Skeletal muscle tissue (tissue), 4 donors: Measurements from ENCODE around the gene TMEM108. TPM values are rescaled to one million over a fixed set of nuclear protein-coding genes. Genes with fewer than 3 reads are reported as not detected.

Experiments
- H3K27ac ChIP-seq: one replicate; pipeline ENCODE4 v1.7.0; 2013; ENCODE audit warnings: mild to moderate bottlenecking, low read depth, low read length, inconsistent platforms
- H3K27me3 ChIP-seq, 3 donors: one replicate each; pipeline ENCODE4 v1.7.0; 2013; ENCODE audit warnings: low read length in 3 of 3; ENCODE audit not compliant: control insufficient read depth in 3 of 3, insufficient read depth in 3 of 3
- H3K36me3 ChIP-seq, 3 donors: one replicate each; pipeline ENCODE4 v1.7.0; 2013; ENCODE audit warnings: low read length in 3 of 3; ENCODE audit not compliant: control insufficient read depth in 3 of 3, insufficient read depth in 3 of 3
- H3K4me1 ChIP-seq, 3 donors: one replicate each; pipeline ENCODE4 v1.7.0; 2013; ENCODE audit warnings: low read length in 3 of 3, mild to moderate bottlenecking in 3 of 3; ENCODE audit not compliant: control insufficient read depth in 3 of 3, insufficient read depth in 3 of 3
- H3K4me3 ChIP-seq, 3 donors: one replicate each; pipeline ENCODE4 v1.7.0; 2013; ENCODE audit warnings: low read length in 3 of 3
- H3K9ac ChIP-seq, 3 donors: one replicate each; pipeline ENCODE4 v1.7.0; 2013; ENCODE audit warnings: low read length in 3 of 3, mild to moderate bottlenecking in 3 of 3, moderate library complexity in 2 of 3, low read depth in 1 of 3
- H3K9me3 ChIP-seq, 3 donors: one replicate each; pipeline ENCODE4 v1.7.0; 2013; ENCODE audit warnings: low read length in 3 of 3; ENCODE audit not compliant: control insufficient read depth in 3 of 3
- total RNA-seq: library from RNA; depleted of rRNA; stranded (reverse); fragments of >200 nt; gene quantifications from one replicate; pipeline ENCODE4 v1.2.3, GENCODE V29; 2014
- donor health status: Osteomylitis.

Gene TMEM108
- total RNA-seq, 1 donor from 2014 or later = 7.3 TPM

DNA sequence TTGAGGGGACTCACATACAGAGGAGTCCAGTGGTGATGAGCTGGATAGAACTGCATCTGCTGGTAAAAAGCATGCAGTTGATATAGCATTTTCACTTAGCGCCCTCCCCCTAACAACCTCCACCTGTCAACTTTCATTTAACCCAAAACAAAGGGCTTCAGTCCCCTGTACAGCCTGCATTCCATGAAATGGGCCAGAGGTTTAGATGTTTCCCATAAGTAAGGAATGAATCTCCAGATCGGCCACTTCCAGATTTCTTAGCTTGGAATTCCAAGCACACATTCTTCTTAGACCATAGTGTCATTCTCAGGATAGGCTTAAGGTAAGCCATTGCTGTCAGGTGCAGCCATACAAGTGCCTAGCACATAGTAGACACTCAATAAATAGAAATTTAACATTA lies 328.7 kb downstream of the TMEM108 start:
- no peaks in the 10 kb centered on the region for H3K36me3 ChIP-seq
- no peak overlapping the region for H3K4me3 ChIP-seq
- H3K27me3 ChIP-seq = no peaks in the 10 kb centered on the region
- no peak overlapping the region for H3K27ac ChIP-seq
- no peaks in the 10 kb centered on the region for H3K9me3 ChIP-seq
- no peak overlapping the region for H3K9ac ChIP-seq
- H3K4me1 ChIP-seq = no peaks in the 10 kb centered on the region

GRCh38 chr3:133367403-133367802 lies 329.2 kb downstream of the TMEM108 start:
- H3K4me3 ChIP-seq = no peak overlapping the region
- H3K9ac ChIP-seq = no peak overlapping the region
- no peaks in the 10 kb centered on the region for H3K4me1 ChIP-seq
- no peaks in the 10 kb centered on the region for H3K9me3 ChIP-seq
- no peak overlapping the region for H3K27ac ChIP-seq
- no peaks in the 10 kb centered on the region for H3K36me3 ChIP-seq
- H3K27me3 ChIP-seq = no peaks in the 10 kb centered on the region

DNA sequence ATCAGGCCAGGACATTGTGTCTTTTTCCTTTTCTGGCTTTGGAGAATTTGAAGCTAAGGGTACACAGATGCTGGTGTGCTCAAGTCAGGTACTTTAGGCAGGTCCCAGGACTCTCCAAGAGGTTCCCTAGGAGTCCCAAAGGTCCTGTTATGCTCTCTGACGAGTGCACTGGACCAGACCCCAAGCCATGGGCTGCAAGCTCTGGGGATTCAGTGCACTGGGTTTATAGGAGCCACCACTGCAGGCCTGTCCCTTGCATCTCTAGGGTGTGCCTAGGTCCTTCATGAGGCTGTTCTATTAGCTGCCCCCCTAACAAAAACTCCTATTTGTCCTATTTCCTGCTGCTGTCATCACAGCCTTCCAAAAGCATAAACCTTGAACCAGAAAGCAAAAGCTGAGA lies 329.8 kb downstream of the TMEM108 start:
- Histone ChIP-seq H3K9ac (no peak overlapping the region), H3K27ac (no peak overlapping the region), H3K27me3 (no peaks in the 10 kb centered on the region), H3K36me3 (no peaks in the 10 kb centered on the region), H3K9me3 (no peaks in the 10 kb centered on the region), H3K4me3 (no peak overlapping the region), H3K4me1 (no peaks in the 10 kb centered on the region)

DNA sequence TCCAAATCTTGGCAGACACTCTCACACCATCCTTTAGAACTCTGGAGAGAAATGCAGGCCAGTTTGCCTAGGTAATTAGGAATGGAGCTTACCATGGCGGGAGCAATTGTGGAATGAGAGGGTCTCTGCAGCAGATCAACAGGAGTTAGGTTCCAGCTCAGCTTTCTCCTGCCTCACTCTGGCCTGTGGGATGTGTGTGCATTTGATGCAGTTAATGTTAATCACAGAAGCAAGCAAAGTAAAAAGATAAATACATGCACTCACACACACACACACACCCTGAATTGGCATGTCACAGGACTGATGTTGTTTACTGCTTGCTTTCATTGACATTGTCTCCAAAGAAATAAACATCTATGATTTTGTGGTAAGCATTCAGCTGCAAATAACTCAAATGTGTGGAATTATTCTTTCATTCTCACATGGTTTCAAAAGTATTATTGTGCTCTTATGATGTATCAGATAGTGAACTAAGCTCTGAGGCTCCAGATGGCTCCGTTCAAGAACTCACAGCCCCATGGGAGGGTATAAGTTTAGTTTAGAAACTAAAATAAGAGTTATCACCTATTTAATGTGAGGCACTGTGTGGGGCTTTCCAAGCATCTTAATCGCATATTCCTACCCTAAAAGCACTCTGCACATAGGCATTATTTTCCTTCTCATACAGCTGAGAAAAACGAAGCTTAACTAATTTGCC lies 330.3 kb downstream of the TMEM108 start:
- Histone ChIP-seq H3K36me3 (no peaks in the 10 kb centered on the region), H3K9me3 (no peaks in the 10 kb centered on the region), H3K9ac (no peak overlapping the region), H3K27me3 (no peaks in the 10 kb centered on the region), H3K4me1 (no peaks in the 10 kb centered on the region), H3K27ac (no peak overlapping the region), H3K4me3 (no peak overlapping the region)

- Histone ChIP-seq H3K9ac (no peak overlapping the region), H3K4me1 (no peaks in the 10 kb centered on the region), H3K36me3 (no peaks in the 10 kb centered on the region), H3K27ac (no peak overlapping the region), H3K9me3 (no peaks in the 10 kb centered on the region), H3K4me3 (no peak overlapping the region), H3K27me3 (no peaks in the 10 kb centered on the region)
Measured at GRCh38 chr3:133369068-133369440, 330.9 kb downstream of the TMEM108 start.

DNA sequence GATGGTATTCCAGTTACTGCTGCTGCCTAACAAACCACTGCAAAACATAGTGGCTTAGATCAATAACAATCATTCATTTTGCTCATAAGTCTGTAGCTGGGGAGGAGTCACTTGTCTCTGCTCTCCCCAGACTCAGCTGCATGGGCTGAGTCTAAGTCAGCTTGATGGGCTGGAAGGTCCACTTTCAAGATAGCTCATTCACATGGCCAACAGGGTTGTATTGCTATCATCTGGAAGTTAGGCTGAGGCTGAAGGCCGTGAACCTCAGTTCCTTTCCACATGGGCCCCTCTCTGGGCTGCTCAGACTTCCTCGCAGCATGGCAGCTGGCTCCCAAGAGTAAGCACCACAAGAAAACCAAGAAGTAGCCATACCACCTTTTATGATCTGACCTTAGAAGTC lies 333.0 kb downstream of the TMEM108 start:
- Histone ChIP-seq H3K36me3 (no peaks in the 10 kb centered on the region), H3K27ac (no peak overlapping the region), H3K4me1 (no peaks in the 10 kb centered on the region), H3K9me3 (no peaks in the 10 kb centered on the region), H3K27me3 (no peaks in the 10 kb centered on the region), H3K9ac (no peak overlapping the region), H3K4me3 (no peak overlapping the region)

GRCh38 chr3:133371676-133372075 lies 333.5 kb downstream of the TMEM108 start:
- no peaks in the 10 kb centered on the region for H3K9me3 ChIP-seq

DNA sequence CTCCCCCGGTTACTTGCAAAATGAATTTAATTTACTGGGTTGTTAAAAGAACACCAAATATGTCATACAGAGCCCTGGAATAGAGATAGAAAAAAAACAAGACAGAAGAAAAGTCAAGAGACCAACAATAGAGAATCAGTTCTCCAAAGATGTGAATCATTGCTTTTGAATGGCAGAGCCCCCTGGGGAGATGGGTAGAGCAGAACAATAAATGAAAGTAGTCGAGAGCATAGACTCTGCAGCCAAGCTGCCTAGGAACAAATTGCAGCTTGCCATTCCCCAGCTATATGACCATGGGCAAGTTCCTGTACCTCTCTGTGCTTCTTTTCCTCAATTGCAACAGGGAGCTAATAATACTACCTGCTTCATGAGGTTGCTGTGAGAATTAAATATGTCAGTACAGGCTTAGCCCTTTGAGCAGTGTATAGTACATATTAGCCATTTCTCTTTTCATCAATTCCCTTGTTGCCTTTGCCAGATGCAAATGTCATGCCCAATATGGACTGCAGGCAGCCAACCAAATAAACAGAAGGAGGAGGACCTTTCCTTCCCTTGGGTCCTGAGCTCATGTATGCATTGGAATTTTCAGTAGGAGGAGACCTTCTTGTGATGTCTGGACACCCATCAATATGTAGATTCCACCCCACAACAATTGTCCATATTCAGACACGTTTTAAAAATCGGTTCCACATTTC lies 336.7 kb downstream of the TMEM108 start:
- Histone ChIP-seq H3K9me3 (no peaks in the 10 kb centered on the region), H3K36me3 (no peaks in the 10 kb centered on the region), H3K9ac (no peak overlapping the region), H3K4me3 (no peak overlapping the region), H3K27me3 (no peaks in the 10 kb centered on the region), H3K4me1 (no peaks in the 10 kb centered on the region), H3K27ac (no peak overlapping the region)

More at GRCh38 chr3:133371676-133372075, 333.5 kb downstream of the TMEM108 start:
- H3K36me3 ChIP-seq = no peaks in the 10 kb centered on the region
- no peak overlapping the region for H3K27ac ChIP-seq
- no peaks in the 10 kb centered on the region for H3K27me3 ChIP-seq
- H3K4me1 ChIP-seq = no peaks in the 10 kb centered on the region
- no peak overlapping the region for H3K9ac ChIP-seq
- H3K4me3 ChIP-seq = no peak overlapping the region

DNA sequence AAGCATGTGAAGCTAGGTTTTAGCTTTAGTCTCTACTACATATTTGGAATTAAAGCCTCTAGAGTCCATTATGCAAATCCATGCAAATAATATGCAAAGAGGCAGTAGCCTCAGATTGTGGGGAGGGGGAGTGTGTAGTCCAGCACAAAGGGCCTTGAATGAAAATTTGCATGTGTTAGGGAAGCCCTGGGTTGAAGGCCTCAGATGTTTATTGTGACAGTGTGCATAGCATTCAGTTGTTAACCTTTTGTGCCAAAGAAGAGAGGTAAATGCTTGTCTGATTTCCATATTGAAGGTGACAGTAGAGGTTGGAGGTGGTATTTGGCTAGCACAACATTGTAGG lies 337.2 kb downstream of the TMEM108 start:
- Histone ChIP-seq H3K27ac (no peak overlapping the region), H3K4me3 (no peak overlapping the region), H3K27me3 (no peaks in the 10 kb centered on the region), H3K36me3 (no peaks in the 10 kb centered on the region), H3K4me1 (no peaks in the 10 kb centered on the region), H3K9me3 (no peaks in the 10 kb centered on the region), H3K9ac (no peak overlapping the region)

DNA sequence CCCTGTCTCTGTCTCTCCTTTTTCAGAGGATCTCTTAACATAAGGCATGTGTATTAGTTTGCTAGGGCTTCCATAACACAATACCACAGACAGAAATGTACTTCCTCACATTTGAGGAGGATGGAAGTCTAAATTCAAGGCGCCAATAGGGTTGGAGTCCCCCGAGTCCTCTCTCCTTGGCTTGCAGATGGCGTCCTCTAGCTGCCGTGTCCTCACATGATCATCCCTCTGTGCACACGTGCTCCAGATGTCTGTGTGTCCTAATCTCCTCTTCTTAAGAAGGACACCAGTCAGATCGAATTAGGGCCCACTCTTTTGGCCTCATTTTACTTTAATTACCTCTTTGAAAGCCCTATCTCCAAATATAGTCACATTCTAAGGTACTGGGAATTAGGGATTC lies 338.6 kb downstream of the TMEM108 start:
- Histone ChIP-seq H3K36me3 (peaks cover 0 to 5% (median 2%) of the 10 kb centered on the region in 3 donors), H3K9me3 (no peaks in the 10 kb centered on the region), H3K4me1 (peaks cover 0 to 6% (median 0%) of the 10 kb centered on the region in 3 donors), H3K27ac (no peak overlapping the region), H3K27me3 (no peaks in the 10 kb centered on the region), H3K9ac (no peak overlapping the region), H3K4me3 (no peak overlapping the region)
